ENCODE results near the gene TRIM43B.
"Not testable (repeated sequence)": the region's sequence is repeated elsewhere in the genome, so short reads cannot be mapped to it uniquely, and the experiment has no call there.

Gene TRIM43B

GRCh38 chr2:95484654-95485053 lies at the start of gene TRIM43B:
Gene TRIM43B (minus strand): TSS chr2:95484754. CDS start chr2:95482714, 2,040 bp downstream.
- DNase-seq = not testable (repeated sequence)

- DNase-seq = no peak
These were observed 46.8 kb upstream of the TRIM43B start for GRCh38 chr2:95531254-95531771.

GRCh38 chr2:95530734-95531133 lies 46.2 kb upstream of the TRIM43B start:
- DNase-seq = no peak

- peak; percentile 75 for DNase-seq
These were observed 42.1 kb upstream of the TRIM43B start for GRCh38 chr2:95526360-95527341.

- peak; percentile 75 for DNase-seq
These were observed 40.9 kb upstream of the TRIM43B start for GRCh38 chr2:95525294-95526035.

- DNase-seq = no peak
These were observed 39.6 kb upstream of the TRIM43B start for GRCh38 chr2:95524195-95524594.

GRCh38 chr2:95514718-95515117 lies 30.2 kb upstream of the TRIM43B start:
- DNase-seq = no peak

GRCh38 chr2:95514226-95514625 lies 29.7 kb upstream of the TRIM43B start:
- DNase-seq = not testable (repeated sequence)

- no peak for DNase-seq
These were observed 24.9 kb upstream of the TRIM43B start for GRCh38 chr2:95509408-95509807.

- no peak for DNase-seq
These were observed 20.7 kb upstream of the TRIM43B start for GRCh38 chr2:95505222-95505621.

- no peak for DNase-seq
These were observed 16.3 kb upstream of the TRIM43B start for GRCh38 chr2:95500854-95501253.

- DNase-seq = not testable (repeated sequence)
These were observed 7.5 kb upstream of the TRIM43B start for GRCh38 chr2:95492076-95492475.

- DNase-seq = not testable (repeated sequence)
These were observed 9.5 kb downstream of the TRIM43B start for GRCh38 chr2:95475025-95475424.

- DNase-seq = not testable (repeated sequence)
These were observed 16.6 kb downstream of the TRIM43B start for GRCh38 chr2:95467984-95468383.

GRCh38 chr2:95466572-95466971 lies 18.0 kb downstream of the TRIM43B start:
- DNase-seq = not testable (repeated sequence)

GRCh38 chr2:95463292-95463691 lies 21.3 kb downstream of the TRIM43B start:
- not testable (repeated sequence) for DNase-seq

- DNase-seq = not testable (repeated sequence)
These were observed 39.2 kb downstream of the TRIM43B start for GRCh38 chr2:95445317-95445716.

- not testable (repeated sequence) for DNase-seq
These were observed 42.0 kb downstream of the TRIM43B start for GRCh38 chr2:95442474-95443099.

- DNase-seq = not testable (repeated sequence)
These were observed 48.7 kb downstream of the TRIM43B start for GRCh38 chr2:95435872-95436209.

- DNase-seq = not testable (repeated sequence)
These were observed 49.2 kb downstream of the TRIM43B start for GRCh38 chr2:95435162-95435871.

GRCh38 chr2:95434507-95435076 lies 50.0 kb downstream of the TRIM43B start:
- not testable (repeated sequence) for DNase-seq

- not testable (repeated sequence) for DNase-seq
These were observed 50.6 kb downstream of the TRIM43B start for GRCh38 chr2:95433973-95434372.

All from COR-L47 (cell line).